HFF-Myc (cell line): ENCODE results near the gene KCNJ11.

Experiments
- DNase-seq: peaks from one replicate; pipeline ENCODE4 v3.0.0-alpha.2; 2011; ENCODE audit warnings: low read depth; ENCODE audit errors: extremely low read depth
- H3K4me3 ChIP-seq: replicated peaks from 2 replicates; pipeline ENCODE4 v1.5.1; 2011; ENCODE audit warnings: low read depth, mild to moderate bottlenecking, control low read depth, low read length
- TF ChIP-seq, protein P1 (sequence below): IDR thresholded peaks from 2 replicates; pipeline ENCODE4 v1.5.1; 2012; ENCODE audit warnings: mild to moderate bottlenecking, low read depth, low read length, control low read depth; ENCODE audit errors: missing control alignments

The KCNJ11 gene

DNA sequence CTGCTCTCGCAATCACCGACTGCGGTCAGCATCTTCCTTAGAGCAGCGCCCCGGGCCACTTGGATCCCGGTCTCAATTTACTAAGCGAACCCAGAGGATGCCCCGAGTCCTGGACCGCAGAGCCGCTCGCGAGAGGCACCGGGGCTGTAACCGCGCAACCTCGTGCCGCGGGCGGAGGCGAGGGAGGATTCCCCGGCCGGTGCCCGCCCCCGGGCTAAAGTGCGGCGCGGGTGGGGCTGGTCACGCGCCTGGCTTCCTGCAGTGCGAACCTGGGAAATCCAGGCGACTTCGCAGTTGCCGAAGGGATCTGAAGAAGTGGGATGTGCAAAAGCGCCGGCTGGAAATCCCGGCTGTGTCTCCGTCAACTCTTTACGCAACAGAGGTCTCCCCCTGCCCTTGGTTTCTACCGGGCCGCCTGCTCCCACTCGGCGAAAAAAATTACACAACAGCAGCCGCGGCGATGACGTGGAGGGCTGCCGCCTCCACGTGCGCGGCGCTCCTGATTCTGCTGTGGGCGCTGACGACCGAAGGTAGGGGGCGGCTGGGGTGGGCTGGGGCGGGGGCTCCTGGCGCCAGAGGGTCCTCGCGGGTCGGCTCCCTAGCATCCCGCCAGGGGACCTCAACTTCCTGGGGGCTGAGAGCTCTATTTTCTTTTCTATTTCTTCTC, 36.8 kb downstream of the KCNJ11 start, which contains the start of gene NCR3LG1:
Gene NCR3LG1 (plus strand): TSS at position 291 of the 667 bp plus-strand sequence. CDS start 170 bp downstream, at position 461.
- H3K4me3 ChIP-seq = peak within 1 kb of the TSS; percentile 73
- TF ChIP-seq, protein P1, sequence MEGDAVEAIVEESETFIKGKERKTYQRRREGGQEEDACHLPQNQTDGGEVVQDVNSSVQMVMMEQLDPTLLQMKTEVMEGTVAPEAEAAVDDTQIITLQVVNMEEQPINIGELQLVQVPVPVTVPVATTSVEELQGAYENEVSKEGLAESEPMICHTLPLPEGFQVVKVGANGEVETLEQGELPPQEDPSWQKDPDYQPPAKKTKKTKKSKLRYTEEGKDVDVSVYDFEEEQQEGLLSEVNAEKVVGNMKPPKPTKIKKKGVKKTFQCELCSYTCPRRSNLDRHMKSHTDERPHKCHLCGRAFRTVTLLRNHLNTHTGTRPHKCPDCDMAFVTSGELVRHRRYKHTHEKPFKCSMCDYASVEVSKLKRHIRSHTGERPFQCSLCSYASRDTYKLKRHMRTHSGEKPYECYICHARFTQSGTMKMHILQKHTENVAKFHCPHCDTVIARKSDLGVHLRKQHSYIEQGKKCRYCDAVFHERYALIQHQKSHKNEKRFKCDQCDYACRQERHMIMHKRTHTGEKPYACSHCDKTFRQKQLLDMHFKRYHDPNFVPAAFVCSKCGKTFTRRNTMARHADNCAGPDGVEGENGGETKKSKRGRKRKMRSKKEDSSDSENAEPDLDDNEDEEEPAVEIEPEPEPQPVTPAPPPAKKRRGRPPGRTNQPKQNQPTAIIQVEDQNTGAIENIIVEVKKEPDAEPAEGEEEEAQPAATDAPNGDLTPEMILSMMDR = no peak
- DNase-seq = no peak

DNA sequence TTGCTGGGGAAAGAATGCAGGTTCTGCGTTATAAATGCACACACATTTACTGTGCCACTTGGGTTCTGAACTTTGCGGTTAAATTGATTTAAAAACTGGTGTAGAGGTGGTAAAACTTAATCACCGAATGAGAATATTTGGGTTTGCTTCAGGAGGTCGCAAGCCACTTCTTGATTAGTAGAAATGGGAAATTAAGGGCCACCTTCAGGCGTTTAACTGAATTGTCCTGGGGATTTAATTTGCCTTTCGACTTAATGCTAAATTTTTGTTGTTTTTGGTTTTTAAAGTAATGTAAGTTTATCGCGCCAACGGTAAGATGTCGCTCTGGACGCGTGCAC, 37.3 kb downstream of the KCNJ11 start:
- no peak for DNase-seq
- TF ChIP-seq, protein P1 = peak; percentile 9
- peak overlapping the region; percentile 73 for H3K4me3 ChIP-seq

DNA sequence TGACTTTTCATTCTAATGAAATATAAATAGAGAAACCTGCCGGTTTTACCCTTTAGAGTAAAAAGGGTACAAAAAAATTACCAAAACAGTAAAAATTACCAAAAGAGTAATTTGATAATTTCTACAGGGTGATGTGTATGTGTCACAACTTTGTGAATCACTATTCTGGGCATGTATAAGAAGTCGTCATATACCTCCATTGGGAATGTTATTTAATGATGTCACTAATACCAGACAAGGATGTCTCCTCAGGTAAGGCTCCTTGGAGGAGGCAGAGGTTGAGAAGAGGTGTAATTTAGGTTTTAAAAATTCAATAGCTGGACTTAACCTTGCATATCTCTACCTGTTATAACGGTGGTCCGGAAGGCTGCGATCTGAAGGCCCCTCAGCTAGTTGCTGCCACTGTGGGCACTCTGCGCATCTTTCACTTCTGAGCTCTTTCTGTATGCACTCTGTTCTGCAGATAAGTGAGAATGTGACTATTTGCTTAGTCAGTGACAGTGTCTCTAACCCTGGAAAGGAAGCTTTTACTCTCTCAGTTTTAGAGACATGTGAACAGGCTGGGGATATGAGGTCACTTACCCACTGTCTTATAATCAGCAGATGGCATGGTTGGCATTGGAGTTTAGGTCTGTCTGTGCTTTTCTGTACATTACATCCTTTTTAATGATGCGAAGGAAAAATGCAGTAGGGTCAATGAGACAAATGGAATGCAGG, 37.8 kb downstream of the KCNJ11 start:
- TF ChIP-seq, protein P1 = no peak
- no peak overlapping the region for H3K4me3 ChIP-seq
- DNase-seq = no peak

DNA sequence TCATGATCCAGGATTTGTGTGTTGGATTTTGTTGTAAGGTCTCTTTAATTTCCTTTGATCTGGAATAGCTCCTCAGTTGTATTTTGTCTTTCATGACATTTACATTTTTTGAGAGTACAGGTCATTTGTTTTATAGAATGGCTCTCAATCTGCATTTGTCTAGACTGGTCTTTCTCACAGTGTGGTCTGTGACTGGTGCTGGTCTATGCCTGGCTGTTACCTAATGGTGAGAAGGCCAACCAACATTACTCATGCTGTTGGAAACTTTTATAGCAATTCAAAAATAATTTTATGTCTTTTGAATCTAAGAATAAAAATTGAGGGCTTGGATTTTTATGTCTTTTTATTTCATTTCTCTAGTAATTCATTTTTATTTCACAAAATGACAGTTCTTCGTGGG, 40.8 kb downstream of the KCNJ11 start:
- no peak for DNase-seq
- no peak overlapping the region for H3K4me3 ChIP-seq
- TF ChIP-seq, protein P1 = no peak

DNA sequence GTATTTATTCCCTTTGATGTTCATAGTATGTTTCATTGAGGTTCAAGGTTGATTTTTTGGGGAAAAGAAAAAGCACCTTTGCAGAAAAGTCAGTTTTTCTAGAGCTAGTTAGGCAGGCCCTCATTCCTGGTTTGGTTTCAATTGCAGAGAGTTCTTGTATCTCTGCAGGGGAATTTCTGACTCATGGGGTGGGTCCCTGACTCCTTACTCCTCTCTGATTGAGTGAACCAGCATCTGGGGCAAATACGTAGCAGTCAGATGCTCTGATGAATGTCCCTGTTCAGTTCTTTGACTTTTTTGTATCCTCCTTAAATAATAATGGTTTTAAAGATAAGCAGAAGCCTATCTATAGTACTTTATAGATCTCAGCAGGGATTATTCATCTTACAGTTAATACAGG, 44.6 kb downstream of the KCNJ11 start:
- TF ChIP-seq, protein P1 = no peak
- no peak overlapping the region for H3K4me3 ChIP-seq
- DNase-seq = no peak

DNA sequence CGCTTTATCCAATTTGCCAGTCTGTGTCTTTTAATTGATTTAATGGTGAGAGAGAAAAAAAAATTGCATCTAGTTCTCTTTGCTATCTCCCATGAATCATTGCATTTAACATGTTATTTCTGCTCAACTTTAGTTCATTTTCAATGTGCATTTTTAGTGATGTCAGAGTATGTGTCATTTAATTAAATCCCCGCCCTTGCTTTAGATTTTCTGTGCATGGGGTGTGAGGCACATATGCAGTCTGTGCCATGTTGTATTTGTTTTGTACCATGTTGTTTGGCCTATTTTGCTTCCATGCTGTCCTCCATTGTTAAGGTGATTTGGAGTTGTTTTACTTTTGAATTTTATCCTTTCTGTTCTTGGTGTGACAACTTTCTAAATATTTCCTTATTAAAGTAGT, 45.2 kb downstream of the KCNJ11 start:
- H3K4me3 ChIP-seq = no peak overlapping the region
- DNase-seq = no peak

More for the DNA sequence above, 45.2 kb downstream of the KCNJ11 start:
- TF ChIP-seq, protein P1 = no peak
